Breast epithelium (tissue), 4 donors: ENCODE measurements around the gene LMNTD2. TPM values are rescaled to one million over a fixed set of nuclear protein-coding genes. Genes with fewer than 3 reads are reported as not detected.

ENCODE experiments used
- DNase-seq, 2 donors: peaks; one replicate each; pipeline ENCODE4 v3.0.0-alpha.2; 2019; ENCODE audit warnings: low spot score in 2 of 2
- H3K27ac ChIP-seq, 2 donors: fragments of 200-600 bp; sonication (generic) in 1 of 2; one replicate each; pipeline ENCODE4 v1.5.1; 2016 to 2019; ENCODE audit warnings: mild to moderate bottlenecking in 1 of 2
- H3K27me3 ChIP-seq, 2 donors: fragments of 200-600 bp; sonication (generic) in 1 of 2; one replicate each; pipeline versions ENCODE4 v1.5.1 to v1.6.0; 2017 to 2019; ENCODE audit warnings: control low read depth in 1 of 2, mild to moderate bottlenecking in 1 of 2
- H3K36me3 ChIP-seq: fragments of 200-600 bp; one replicate; pipeline ENCODE4 v1.5.1; 2019
- H3K4me1 ChIP-seq, 2 donors: fragments of 200-600 bp; sonication (generic); one replicate each; pipeline ENCODE4 v1.5.1; 2016 to 2019; ENCODE audit warnings: control low read depth in 1 of 2
- H3K4me3 ChIP-seq, 3 donors: fragments of 200-600 bp; sonication (generic); 1 replicate in 2 of 3; 2 replicates in 1 of 3; pipeline ENCODE4 v1.5.1; 2016 to 2019; ENCODE audit warnings: mild to moderate bottlenecking in 3 of 3, moderate library complexity in 2 of 3
- H3K9me3 ChIP-seq, 2 donors: fragments of 200-600 bp; sonication (generic) in 1 of 2; one replicate each; pipeline ENCODE4 v1.5.1; 2016 to 2019; ENCODE audit warnings: control low read depth in 1 of 2
- CTCF ChIP-seq, 3 donors: fragments of 450-650 bp; IDR thresholded peaks; one replicate each; pipeline ENCODE4 v1.5.1; 2016 to 2017; ENCODE audit warnings: antibody characterized with exemption in 3 of 3, mild to moderate bottlenecking in 3 of 3, moderate library complexity in 3 of 3
- POLR2A ChIP-seq: fragments of 450-650 bp; IDR thresholded peaks from one replicate; pipeline ENCODE4 v1.6.1; 2016; ENCODE audit warnings: antibody characterized with exemption, mild to moderate bottlenecking, moderate library complexity
- POLR2AphosphoS5 ChIP-seq, 3 donors: sonication (generic); formaldehyde crosslinking; IDR thresholded peaks; one replicate each; pipeline ENCODE4 v1.6.1; 2017; ENCODE audit warnings: antibody characterized with exemption in 3 of 3
- intact Hi-C: fragments of 100-400 bp; cut with DNase I; formaldehyde crosslinking; loops from one replicate; pipeline ENCODE4 v1.15.1; 2023; ENCODE audit warnings: low total_unique reads
- total RNA-seq, 3 donors: library from RNA; depleted of rRNA; stranded (reverse); fragments of >200 nt; gene quantifications; one replicate each; pipeline ENCODE4 v1.1.0, GENCODE V29; 2016

Gene LMNTD2
- total RNA-seq, 3 donors from 2014 or later: 2.6 to 6.1 (median 5.2) TPM

GRCh38 chr11:571802-572185, 11.3 kb upstream of the LMNTD2 start:
- H3K9me3 ChIP-seq: no peaks in the 10 kb centered on the region
- H3K27ac ChIP-seq: no peak overlapping the region
- DNase-seq: no peak
- no peak for TF ChIP-seq CTCF (IDR thresholded peaks at IDR 0.05)
- no peak for TF ChIP-seq POLR2AphosphoS5 (IDR thresholded peaks at IDR 0.05)
- H3K27me3 ChIP-seq: no peaks in the 10 kb centered on the region
- no peaks in the 10 kb centered on the region for H3K36me3 ChIP-seq
- H3K4me1 ChIP-seq: peaks cover 0 to 16% of the 10 kb centered on the region in 2 donors
- intact Hi-C loops: no loop called here
- no peak overlapping the region for H3K4me3 ChIP-seq

- Histone ChIP-seq H3K9me3 (no peaks in the 10 kb centered on the region), H3K4me1 (peaks cover 0 to 9% of the 10 kb centered on the region in 2 donors), H3K36me3 (no peaks in the 10 kb centered on the region), H3K27me3 (no peaks in the 10 kb centered on the region), H3K27ac (peak overlapping the region; percentile 78 to 82), H3K4me3 (peak overlapping the region; percentile 53 to 79 (median 65))
- intact Hi-C loops: loop anchor here (10.0 kb wide), 1 partner anchor 205 kb away; the partner anchor contains the start of gene GATD1
- no peak for DNase-seq
- no peak for TF ChIP-seq POLR2AphosphoS5 (IDR thresholded peaks at IDR 0.05)
- TF ChIP-seq CTCF (IDR thresholded peaks at IDR 0.05): no peak
- no peak for TF ChIP-seq POLR2A
These were observed 8.8 kb upstream of the LMNTD2 start for GRCh38 chr11:569158-569885.

GRCh38 chr11:568306-569157, 8.0 kb upstream of the LMNTD2 start:
- TF ChIP-seq CTCF (IDR thresholded peaks at IDR 0.05) (no peak), POLR2AphosphoS5 (IDR thresholded peaks at IDR 0.05) (peak in 1 of 3 donors; percentile 10), POLR2A (no peak)
- DNase-seq: peak; percentile 92 to 93
- H3K4me3 ChIP-seq: peak overlapping the region; percentile 53 to 79 (median 65)
- intact Hi-C loops: loop anchor here (10.0 kb wide), 1 partner anchor 206 kb away; the partner anchor contains the start of gene GATD1
- H3K4me1 ChIP-seq: peaks cover 0 to 7% of the 10 kb centered on the region in 2 donors
- H3K27ac ChIP-seq: peak overlapping the region; percentile 78 to 82
- H3K36me3 ChIP-seq: no peaks in the 10 kb centered on the region
- no peaks in the 10 kb centered on the region for H3K9me3 ChIP-seq
- no peaks in the 10 kb centered on the region for H3K27me3 ChIP-seq

GRCh38 chr11:567629-568292, 7.2 kb upstream of the LMNTD2 start:
- no peaks in the 10 kb centered on the region for H3K36me3 ChIP-seq
- peak overlapping the region; percentile 53 to 79 (median 65) for H3K4me3 ChIP-seq
- H3K27me3 ChIP-seq: no peaks in the 10 kb centered on the region
- no peak for TF ChIP-seq POLR2AphosphoS5 (IDR thresholded peaks at IDR 0.05)
- TF ChIP-seq POLR2A: no peak
- TF ChIP-seq CTCF (IDR thresholded peaks at IDR 0.05): no peak
- H3K4me1 ChIP-seq: peaks cover 0 to 7% of the 10 kb centered on the region in 2 donors
- H3K27ac ChIP-seq: peak overlapping the region; percentile 78 to 82
- no peak for DNase-seq
- H3K9me3 ChIP-seq: no peaks in the 10 kb centered on the region
- intact Hi-C loops: loop anchor here (10.0 kb wide), 1 partner anchor 207 kb away; the partner anchor contains the start of gene GATD1
